ENCODE measurements around the gene ITM2C.

ITM2C gene

GRCh38 chr2:230885463-230886130, 20.9 kb downstream of the ITM2C start:
- no peak for TF ChIP-seq CTCF (conservative IDR thresholded peaks at IDR 0.05; ENCODE audit: control insufficient read depth, insufficient read depth, low read depth, low read length)

GRCh38 chr2:230886206-230886605, 21.5 kb downstream of the ITM2C start:
- DNase-seq (ENCODE audit: low read depth): no peak
- H3K4me3 ChIP-seq (ENCODE audit: control insufficient read depth, low read depth, low read length): no peak overlapping the region
- no peak for TF ChIP-seq CTCF (conservative IDR thresholded peaks at IDR 0.05; ENCODE audit: control insufficient read depth, insufficient read depth, low read depth, low read length)

More at GRCh38 chr2:230885463-230886130, 20.9 kb downstream of the ITM2C start:
- DNase-seq (ENCODE audit: low read depth): peak; percentile 21
- no peak overlapping the region for H3K4me3 ChIP-seq (ENCODE audit: control insufficient read depth, low read depth, low read length)

GRCh38 chr2:230886671-230887071, 21.9 kb downstream of the ITM2C start:
- no peak for TF ChIP-seq CTCF (conservative IDR thresholded peaks at IDR 0.05; ENCODE audit: control insufficient read depth, insufficient read depth, low read depth, low read length)
- DNase-seq (ENCODE audit: low read depth): no peak

GRCh38 chr2:230887342-230887741, 22.6 kb downstream of the ITM2C start:
- no peak for DNase-seq (ENCODE audit: low read depth)
- no peak for TF ChIP-seq CTCF (conservative IDR thresholded peaks at IDR 0.05; ENCODE audit: control insufficient read depth, insufficient read depth, low read depth, low read length)
- no peak overlapping the region for H3K4me3 ChIP-seq (ENCODE audit: control insufficient read depth, low read depth, low read length)

More at GRCh38 chr2:230886671-230887071, 21.9 kb downstream of the ITM2C start:
- no peak overlapping the region for H3K4me3 ChIP-seq (ENCODE audit: control insufficient read depth, low read depth, low read length)

- DNase-seq (ENCODE audit: low read depth): no peak
- no peak for TF ChIP-seq CTCF (conservative IDR thresholded peaks at IDR 0.05; ENCODE audit: control insufficient read depth, insufficient read depth, low read depth, low read length)
- H3K4me3 ChIP-seq (ENCODE audit: control insufficient read depth, low read depth, low read length): no peak overlapping the region
These were observed 24.2 kb downstream of the ITM2C start for GRCh38 chr2:230888824-230889400.

- no peak overlapping the region for H3K4me3 ChIP-seq (ENCODE audit: control insufficient read depth, low read depth, low read length)
- no peak for TF ChIP-seq CTCF (conservative IDR thresholded peaks at IDR 0.05; ENCODE audit: control insufficient read depth, insufficient read depth, low read depth, low read length)
- no peak for DNase-seq (ENCODE audit: low read depth)
These were observed 25.3 kb downstream of the ITM2C start for GRCh38 chr2:230889911-230890601.

All from fibroblast of mammary gland (primary cell).